Measurements from ENCODE around the gene SAMD4A.

The SAMD4A gene

DNA sequence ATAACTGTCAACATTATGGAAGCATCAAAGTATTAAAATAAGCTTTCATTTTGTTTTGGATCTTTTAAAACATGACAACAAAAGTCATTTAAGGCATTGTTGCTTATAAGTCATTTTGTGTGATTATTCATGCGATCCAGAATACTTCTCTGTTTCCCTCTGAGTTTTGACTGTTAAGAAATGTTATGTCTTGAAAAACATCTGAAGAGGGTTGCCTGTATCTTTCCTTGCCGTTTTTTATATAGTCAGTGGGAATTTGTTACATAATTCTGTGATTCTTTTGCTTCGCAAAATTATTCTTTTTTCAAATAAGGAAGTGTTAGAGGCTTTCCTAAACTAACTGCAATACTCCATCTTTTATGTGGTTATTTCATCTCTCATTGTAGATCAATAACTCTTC is 78.7 kb downstream of the SAMD4A start:
- TF ChIP-seq POLR2A (IDR thresholded peaks at IDR 0.05; ENCODE audit: low read depth, low read length) (no peak), TAF1 (IDR thresholded peaks at IDR 0.05; ENCODE audit: low read depth, low read length) (no peak), SPI1 (IDR thresholded peaks at IDR 0.05; ENCODE audit: low read depth, low read length) (no peak), PAX5 (IDR thresholded peaks at IDR 0.05; ENCODE audit: insufficient read depth, low read length, severe bottlenecking) (no peak), POU2F2 (IDR thresholded peaks at IDR 0.05; ENCODE audit: low read depth, low read length) (no peak), POLR2AphosphoS5 (IDR thresholded peaks at IDR 0.05; ENCODE audit: low read depth, low read length) (no peak)
- FAIRE-seq: no peak

DNA sequence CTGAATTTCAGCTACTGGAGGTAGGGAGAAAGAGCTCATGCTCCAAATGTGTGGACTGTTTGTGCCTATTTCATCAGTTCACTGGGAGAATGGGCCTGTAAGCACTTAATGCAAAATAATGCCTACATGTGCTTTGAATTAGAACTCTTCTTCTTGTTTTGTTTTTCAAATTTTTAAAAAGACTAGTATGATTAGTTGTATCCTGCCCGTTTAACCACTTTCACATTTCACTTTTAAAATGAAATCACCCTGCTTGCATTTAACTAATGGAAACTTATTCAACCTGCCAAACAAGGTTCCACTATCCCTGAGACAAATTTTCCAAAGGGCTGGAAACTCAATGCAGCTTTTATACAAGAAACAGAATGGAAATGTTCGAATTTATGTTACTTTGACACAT is 79.7 kb downstream of the SAMD4A start:
- no peak for TF ChIP-seq POLR2A (IDR thresholded peaks at IDR 0.05; ENCODE audit: low read depth, low read length)
- no peak for TF ChIP-seq POLR2AphosphoS5 (IDR thresholded peaks at IDR 0.05; ENCODE audit: low read depth, low read length)
- TF ChIP-seq SPI1 (IDR thresholded peaks at IDR 0.05; ENCODE audit: low read depth, low read length): no peak
- TF ChIP-seq TAF1 (IDR thresholded peaks at IDR 0.05; ENCODE audit: low read depth, low read length): no peak
- TF ChIP-seq POU2F2 (IDR thresholded peaks at IDR 0.05; ENCODE audit: low read depth, low read length): no peak
- no peak for TF ChIP-seq PAX5 (IDR thresholded peaks at IDR 0.05; ENCODE audit: insufficient read depth, low read length, severe bottlenecking)
- DNase-seq (ENCODE audit: insufficient read length, low spot score) (no peak), FAIRE-seq (no peak)

More for the DNA sequence above, 78.7 kb downstream of the SAMD4A start:
- no peak for DNase-seq (ENCODE audit: insufficient read length, low spot score)

DNA sequence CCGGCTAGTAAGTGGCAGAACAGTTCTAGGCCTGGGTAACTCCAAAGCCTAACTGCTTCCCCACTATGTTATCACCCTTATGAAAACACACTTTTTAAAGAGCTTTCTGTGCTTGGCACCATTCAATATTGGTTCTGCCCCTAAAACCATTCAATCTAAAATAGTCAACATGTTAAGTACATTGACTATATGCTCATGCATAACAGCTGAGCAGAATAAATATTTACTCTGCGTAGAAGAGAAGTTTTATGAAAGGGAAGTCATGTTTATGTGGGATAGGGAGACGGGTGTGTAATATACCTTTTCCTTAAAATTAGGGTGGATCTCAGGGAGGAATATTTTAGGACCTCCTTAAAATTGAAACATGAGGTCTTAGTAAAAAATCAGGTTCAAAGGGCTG is 80.5 kb downstream of the SAMD4A start:
- DNase-seq (ENCODE audit: insufficient read length, low spot score) (no peak), FAIRE-seq (no peak)
- TF ChIP-seq POLR2A (IDR thresholded peaks at IDR 0.05; ENCODE audit: low read depth, low read length) (no peak), PAX5 (IDR thresholded peaks at IDR 0.05; ENCODE audit: insufficient read depth, low read length, severe bottlenecking) (no peak), POLR2AphosphoS5 (IDR thresholded peaks at IDR 0.05; ENCODE audit: low read depth, low read length) (no peak), SPI1 (IDR thresholded peaks at IDR 0.05; ENCODE audit: low read depth, low read length) (no peak), POU2F2 (IDR thresholded peaks at IDR 0.05; ENCODE audit: low read depth, low read length) (no peak), TAF1 (IDR thresholded peaks at IDR 0.05; ENCODE audit: low read depth, low read length) (no peak)

DNA sequence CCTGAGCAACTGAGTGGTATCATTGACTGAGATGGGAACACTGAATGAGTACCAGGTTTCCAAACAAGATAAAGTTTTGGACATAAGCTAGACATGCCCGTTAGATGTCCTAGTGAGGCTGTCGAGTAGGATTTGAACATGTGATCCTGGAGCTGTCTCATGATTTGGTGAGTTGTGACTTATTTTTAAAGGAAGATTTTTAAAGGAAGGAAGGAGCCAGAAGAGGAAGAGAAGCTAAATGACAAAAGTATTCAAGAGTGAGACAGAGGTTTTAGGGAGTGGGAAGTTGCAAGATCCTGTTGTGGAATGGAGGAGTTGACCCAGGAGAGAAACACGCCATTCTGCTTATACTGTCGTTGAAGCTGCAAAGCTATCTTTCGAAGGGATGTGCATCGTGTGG is 82.1 kb downstream of the SAMD4A start:
- FAIRE-seq (no peak), DNase-seq (ENCODE audit: insufficient read length, low spot score) (no peak)
- no peak for TF ChIP-seq SPI1 (IDR thresholded peaks at IDR 0.05; ENCODE audit: low read depth, low read length)
- no peak for TF ChIP-seq TAF1 (IDR thresholded peaks at IDR 0.05; ENCODE audit: low read depth, low read length)
- no peak for TF ChIP-seq POLR2A (IDR thresholded peaks at IDR 0.05; ENCODE audit: low read depth, low read length)
- no peak for TF ChIP-seq POU2F2 (IDR thresholded peaks at IDR 0.05; ENCODE audit: low read depth, low read length)

DNA sequence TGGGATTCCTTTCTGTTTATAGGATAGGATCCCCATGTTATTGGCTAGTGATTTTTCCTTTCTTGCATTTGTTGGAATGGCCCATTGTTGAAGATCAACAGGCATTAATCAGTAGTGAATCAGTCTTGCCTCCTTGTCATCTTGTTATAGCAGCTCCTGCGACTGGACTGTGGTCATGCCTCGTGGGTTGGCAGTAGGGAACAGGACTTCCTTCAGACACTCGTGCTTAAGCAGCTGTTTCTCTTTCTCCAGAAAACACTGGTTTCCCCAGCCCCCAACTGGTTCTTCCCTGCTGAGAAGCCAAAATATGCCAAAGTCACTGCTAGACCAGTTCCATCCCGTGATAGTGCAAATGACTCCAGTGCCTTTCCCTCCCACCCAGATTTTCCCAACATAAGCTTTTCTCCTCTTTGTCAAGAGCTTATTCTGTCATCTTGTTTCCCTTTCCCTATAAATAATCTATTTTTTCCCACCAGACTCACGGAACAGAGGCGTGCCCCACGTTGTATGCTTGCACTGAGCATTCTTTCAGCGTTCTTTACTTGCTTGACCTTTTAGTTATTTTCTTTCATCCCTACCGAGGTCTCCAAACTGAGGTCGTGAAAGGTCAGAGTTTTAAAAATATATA is 83.5 kb downstream of the SAMD4A start:
- TF ChIP-seq POU2F2 (IDR thresholded peaks at IDR 0.05; ENCODE audit: low read depth, low read length) (no peak), POLR2A (IDR thresholded peaks at IDR 0.05; ENCODE audit: low read depth, low read length) (no peak), TAF1 (IDR thresholded peaks at IDR 0.05; ENCODE audit: low read depth, low read length) (no peak), POLR2AphosphoS5 (IDR thresholded peaks at IDR 0.05; ENCODE audit: low read depth, low read length) (no peak), PAX5 (IDR thresholded peaks at IDR 0.05; ENCODE audit: insufficient read depth, low read length, severe bottlenecking) (no peak), SPI1 (IDR thresholded peaks at IDR 0.05; ENCODE audit: low read depth, low read length) (no peak)
- FAIRE-seq (no peak), DNase-seq (ENCODE audit: insufficient read length, low spot score) (no peak)

DNA sequence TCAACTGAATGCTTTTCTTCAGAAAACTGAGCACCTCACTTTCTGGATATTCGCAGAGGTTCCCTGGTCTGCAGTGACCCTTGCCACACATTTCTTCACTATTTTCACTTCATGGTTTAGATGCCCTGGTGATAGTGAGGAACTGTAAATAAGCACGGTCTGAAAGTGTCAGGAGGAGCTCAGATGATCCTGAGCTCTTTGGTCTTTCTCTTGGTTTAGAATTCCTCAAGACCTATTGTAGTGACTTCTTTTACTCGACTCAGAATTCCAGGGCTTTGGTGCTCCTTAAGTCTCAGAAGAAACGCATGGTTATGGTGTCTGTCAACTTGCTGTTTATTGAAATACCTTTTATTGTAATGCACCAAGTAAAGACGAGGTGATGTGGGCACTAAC is 84.0 kb downstream of the SAMD4A start:
- FAIRE-seq: no peak
- no peak for DNase-seq (ENCODE audit: insufficient read length, low spot score)
- no peak for TF ChIP-seq POLR2A (IDR thresholded peaks at IDR 0.05; ENCODE audit: low read depth, low read length)
- TF ChIP-seq POU2F2 (IDR thresholded peaks at IDR 0.05; ENCODE audit: low read depth, low read length): no peak
- no peak for TF ChIP-seq POLR2AphosphoS5 (IDR thresholded peaks at IDR 0.05; ENCODE audit: low read depth, low read length)
- TF ChIP-seq SPI1 (IDR thresholded peaks at IDR 0.05; ENCODE audit: low read depth, low read length): no peak
- no peak for TF ChIP-seq TAF1 (IDR thresholded peaks at IDR 0.05; ENCODE audit: low read depth, low read length)
- no peak for TF ChIP-seq PAX5 (IDR thresholded peaks at IDR 0.05; ENCODE audit: insufficient read depth, low read length, severe bottlenecking)

DNA sequence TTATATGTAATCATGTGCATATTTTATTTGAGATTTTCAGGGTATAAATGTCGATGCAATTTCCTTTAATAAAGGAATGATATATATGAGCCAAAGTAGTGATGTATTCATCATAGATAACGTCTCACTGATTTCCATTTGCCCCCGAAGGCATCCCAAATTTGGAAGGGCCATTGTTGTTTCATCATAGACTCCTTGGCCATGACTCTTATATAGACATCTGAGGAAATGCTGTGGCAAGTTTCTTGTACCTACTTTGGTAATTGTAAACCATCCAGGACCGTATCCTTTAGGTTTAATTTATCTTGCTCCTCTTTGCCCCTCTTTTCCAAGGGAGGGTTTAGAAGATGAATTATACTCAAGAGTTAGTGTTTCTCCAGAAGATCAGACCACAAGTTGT is 84.7 kb downstream of the SAMD4A start:
- DNase-seq (ENCODE audit: insufficient read length, low spot score) (no peak), FAIRE-seq (no peak)
- no peak for TF ChIP-seq POU2F2 (IDR thresholded peaks at IDR 0.05; ENCODE audit: low read depth, low read length)
- TF ChIP-seq PAX5 (IDR thresholded peaks at IDR 0.05; ENCODE audit: insufficient read depth, low read length, severe bottlenecking): no peak
- TF ChIP-seq POLR2A (IDR thresholded peaks at IDR 0.05; ENCODE audit: low read depth, low read length): no peak
- no peak for TF ChIP-seq SPI1 (IDR thresholded peaks at IDR 0.05; ENCODE audit: low read depth, low read length)
- no peak for TF ChIP-seq TAF1 (IDR thresholded peaks at IDR 0.05; ENCODE audit: low read depth, low read length)
- TF ChIP-seq POLR2AphosphoS5 (IDR thresholded peaks at IDR 0.05; ENCODE audit: low read depth, low read length): no peak

DNA sequence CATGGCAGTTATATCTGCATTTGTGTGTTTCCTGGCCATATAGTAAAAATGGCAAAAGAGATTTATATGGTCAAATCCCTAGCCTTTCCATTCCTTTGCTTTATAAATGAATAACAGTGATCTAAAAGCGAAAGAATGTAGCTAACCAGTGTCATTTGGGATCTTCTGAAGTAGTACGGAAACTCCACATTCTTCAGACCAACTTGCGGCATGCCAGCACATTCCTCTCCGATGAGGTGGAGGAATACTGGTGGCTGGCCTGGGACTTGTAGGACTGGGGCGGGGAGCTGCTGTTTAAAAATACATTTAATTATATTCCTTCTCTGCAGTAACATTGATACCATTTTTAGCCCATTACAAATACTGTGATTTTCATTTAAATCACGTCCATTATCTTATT is 85.3 kb downstream of the SAMD4A start:
- TF ChIP-seq POLR2AphosphoS5 (IDR thresholded peaks at IDR 0.05; ENCODE audit: low read depth, low read length) (no peak), TAF1 (IDR thresholded peaks at IDR 0.05; ENCODE audit: low read depth, low read length) (no peak), SPI1 (IDR thresholded peaks at IDR 0.05; ENCODE audit: low read depth, low read length) (no peak), PAX5 (IDR thresholded peaks at IDR 0.05; ENCODE audit: insufficient read depth, low read length, severe bottlenecking) (no peak), POU2F2 (IDR thresholded peaks at IDR 0.05; ENCODE audit: low read depth, low read length) (no peak), POLR2A (IDR thresholded peaks at IDR 0.05; ENCODE audit: low read depth, low read length) (no peak)
- DNase-seq (ENCODE audit: insufficient read length, low spot score) (no peak), FAIRE-seq (no peak)

DNA sequence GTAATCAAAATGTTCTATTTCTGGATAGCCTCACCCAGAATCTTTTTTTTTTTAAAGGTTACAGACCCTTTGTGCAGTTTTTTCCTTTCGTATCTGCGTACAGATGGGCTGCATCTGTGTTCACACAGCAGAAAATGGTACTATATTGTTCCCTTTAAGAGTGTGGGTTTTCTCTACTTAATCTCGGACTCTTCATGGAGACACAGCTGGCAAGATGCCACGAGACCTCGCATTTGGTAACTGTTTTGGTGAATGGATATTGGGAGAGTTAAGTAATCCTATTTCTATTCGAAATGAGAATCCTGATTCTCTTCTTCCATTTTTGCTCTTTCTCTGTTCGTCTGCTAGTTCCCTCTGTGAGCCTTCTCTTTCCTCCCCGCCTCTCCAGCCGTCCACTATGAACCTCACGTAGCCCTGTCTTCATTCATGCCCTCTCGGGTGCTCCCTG is 85.7 kb downstream of the SAMD4A start:
- FAIRE-seq (no peak), DNase-seq (ENCODE audit: insufficient read length, low spot score) (no peak)
- no peak for TF ChIP-seq POLR2AphosphoS5 (IDR thresholded peaks at IDR 0.05; ENCODE audit: low read depth, low read length)
- no peak for TF ChIP-seq PAX5 (IDR thresholded peaks at IDR 0.05; ENCODE audit: insufficient read depth, low read length, severe bottlenecking)
- no peak for TF ChIP-seq TAF1 (IDR thresholded peaks at IDR 0.05; ENCODE audit: low read depth, low read length)
- TF ChIP-seq POLR2A (IDR thresholded peaks at IDR 0.05; ENCODE audit: low read depth, low read length): no peak
- no peak for TF ChIP-seq POU2F2 (IDR thresholded peaks at IDR 0.05; ENCODE audit: low read depth, low read length)
- no peak for TF ChIP-seq SPI1 (IDR thresholded peaks at IDR 0.05; ENCODE audit: low read depth, low read length)

All from GM12891 (cell line).